Adrenal gland (tissue), 5 donors: ENCODE measurements around the gene CACNA1B.

Experiments used
- POLR2A ChIP-seq, 2 donors: fragments of 450-650 bp; IDR thresholded peaks; one replicate each; pipeline ENCODE4 v1.6.1; 2017; ENCODE audit warnings: antibody characterized with exemption in 2 of 2, mild to moderate bottlenecking in 2 of 2, moderate library complexity in 1 of 2
- TF ChIP-seq, protein P1 (sequence below), 6 experiments: fragments of 450-650 bp in 4 of 6; fragments of 200-600 bp in 2 of 6; sonication (generic) in 1 of 6; IDR thresholded peaks; 1 replicate in 5 of 6; 2 replicates in 1 of 6; pipeline versions ENCODE4 v1.5.1 to v1.8.0; 2016 to 2021; ENCODE audit warnings: antibody characterized with exemption in 6 of 6, mild to moderate bottlenecking in 2 of 6, moderate library complexity in 1 of 6
- donor health status: DM: no; HTN: no; CAD: no.

DNA sequence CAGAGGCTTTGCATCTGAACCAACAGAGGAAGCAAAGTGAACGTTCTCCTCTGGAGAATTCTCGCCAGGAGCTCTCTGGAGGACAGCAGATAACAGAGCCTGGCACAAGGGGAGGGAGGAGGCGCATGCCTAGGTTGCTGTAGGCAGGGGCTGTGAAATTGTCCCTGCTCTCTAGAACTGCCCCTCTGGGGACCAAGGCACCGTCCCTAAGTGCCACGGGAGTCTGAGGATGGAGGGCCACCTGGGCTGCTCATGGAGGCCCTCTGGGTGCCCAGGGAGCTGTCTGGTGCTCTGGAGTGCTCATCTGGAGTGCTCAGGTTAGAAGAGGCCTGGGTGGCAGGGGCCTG is 77.6 kb downstream of the CACNA1B start:
- TF ChIP-seq, protein P1, sequence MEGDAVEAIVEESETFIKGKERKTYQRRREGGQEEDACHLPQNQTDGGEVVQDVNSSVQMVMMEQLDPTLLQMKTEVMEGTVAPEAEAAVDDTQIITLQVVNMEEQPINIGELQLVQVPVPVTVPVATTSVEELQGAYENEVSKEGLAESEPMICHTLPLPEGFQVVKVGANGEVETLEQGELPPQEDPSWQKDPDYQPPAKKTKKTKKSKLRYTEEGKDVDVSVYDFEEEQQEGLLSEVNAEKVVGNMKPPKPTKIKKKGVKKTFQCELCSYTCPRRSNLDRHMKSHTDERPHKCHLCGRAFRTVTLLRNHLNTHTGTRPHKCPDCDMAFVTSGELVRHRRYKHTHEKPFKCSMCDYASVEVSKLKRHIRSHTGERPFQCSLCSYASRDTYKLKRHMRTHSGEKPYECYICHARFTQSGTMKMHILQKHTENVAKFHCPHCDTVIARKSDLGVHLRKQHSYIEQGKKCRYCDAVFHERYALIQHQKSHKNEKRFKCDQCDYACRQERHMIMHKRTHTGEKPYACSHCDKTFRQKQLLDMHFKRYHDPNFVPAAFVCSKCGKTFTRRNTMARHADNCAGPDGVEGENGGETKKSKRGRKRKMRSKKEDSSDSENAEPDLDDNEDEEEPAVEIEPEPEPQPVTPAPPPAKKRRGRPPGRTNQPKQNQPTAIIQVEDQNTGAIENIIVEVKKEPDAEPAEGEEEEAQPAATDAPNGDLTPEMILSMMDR (IDR thresholded peaks at IDR 0.05): no peak
- no peak for TF ChIP-seq POLR2A (IDR thresholded peaks at IDR 0.05)
